Hepatic stellate cell (primary cell): Measurements from ENCODE around the gene IL1RAP.
A peak's percentile ranks its signal among the peaks of the same experiment; 100 is the strongest.
"Not testable (repeated sequence)": the region's sequence is repeated elsewhere in the genome, so short reads cannot be mapped to it uniquely, and the experiment has no call there.

ENCODE experiments used
- DNase-seq: peaks from one replicate; pipeline ENCODE4 v3.0.0; 2011; ENCODE audit warnings: low spot score

IL1RAP gene

GRCh38 chr3:190673148-190673547 lies 159.3 kb downstream of the IL1RAP start:
- no peak for DNase-seq

GRCh38 chr3:190676481-190676880 lies 162.6 kb downstream of the IL1RAP start:
- peak; percentile 11 for DNase-seq

GRCh38 chr3:190677001-190677400 lies 163.1 kb downstream of the IL1RAP start:
- DNase-seq = no peak

- DNase-seq = not testable (repeated sequence)
These were observed 164.0 kb downstream of the IL1RAP start for GRCh38 chr3:190677868-190678267.

GRCh38 chr3:190680691-190681090 lies 166.8 kb downstream of the IL1RAP start:
- DNase-seq = no peak

GRCh38 chr3:190684776-190685175 lies 170.9 kb downstream of the IL1RAP start:
- DNase-seq = no peak

GRCh38 chr3:190686011-190686410 lies 172.1 kb downstream of the IL1RAP start:
- no peak for DNase-seq

GRCh38 chr3:190690246-190690645 lies 176.4 kb downstream of the IL1RAP start:
- DNase-seq = no peak

- DNase-seq = no peak
These were observed 178.4 kb downstream of the IL1RAP start for GRCh38 chr3:190692256-190692655.

- no peak for DNase-seq
These were observed 180.6 kb downstream of the IL1RAP start for GRCh38 chr3:190694335-190695001.

- DNase-seq = no peak
These were observed 181.3 kb downstream of the IL1RAP start for GRCh38 chr3:190695225-190695624.

- no peak for DNase-seq
These were observed 182.1 kb downstream of the IL1RAP start for GRCh38 chr3:190695994-190696393.

- DNase-seq = no peak
These were observed 183.1 kb downstream of the IL1RAP start for GRCh38 chr3:190696777-190697501.

- no peak for DNase-seq
These were observed 183.6 kb downstream of the IL1RAP start for GRCh38 chr3:190697502-190697830.

- DNase-seq = no peak
These were observed 184.0 kb downstream of the IL1RAP start for GRCh38 chr3:190697901-190698300.

GRCh38 chr3:190699776-190700175 lies 185.9 kb downstream of the IL1RAP start:
- no peak for DNase-seq

GRCh38 chr3:190701096-190701532 lies 187.2 kb downstream of the IL1RAP start:
- no peak for DNase-seq

GRCh38 chr3:190706582-190706981 lies 192.7 kb downstream of the IL1RAP start:
- no peak for DNase-seq
